Stomach (tissue), 4 donors: ENCODE data around the gene CSF2.

Source experiments
- CTCF ChIP-seq, 7 experiments: fragments of 450-650 bp in 4 of 7; fragments of 200-600 bp in 3 of 7; sonication (generic) in 3 of 7; IDR thresholded peaks; one replicate each; pipeline ENCODE4 v1.5.1; 2016 to 2019; ENCODE audit warnings: antibody characterized with exemption in 7 of 7, control low read depth in 2 of 7, mild to moderate bottlenecking in 1 of 7
- EP300 ChIP-seq: sonication (generic); formaldehyde crosslinking; IDR thresholded peaks from one replicate; pipeline ENCODE4 v1.6.1; 2017; ENCODE audit warnings: antibody characterized with exemption

- no peak for TF ChIP-seq CTCF (IDR thresholded peaks at IDR 0.05)
- no peak for TF ChIP-seq EP300
These were observed 14.9 kb upstream of the CSF2 start for GRCh38 chr5:132058646-132059042.
